Activated CD4-positive, CD25-positive, alpha-beta regulatory T cell treated with anti-CD3 and anti-CD28 coated beads, Interleukin-2, amount 50 U/mL, for 16 hours (primary cell): Measurements from ENCODE around the gene NDFIP1.
"Not testable (repeated sequence)": the region's sequence is repeated elsewhere in the genome, so short reads cannot be mapped to it uniquely, and the experiment has no call there.

Experiments used
- DNase-seq: peaks from one replicate; pipeline ENCODE4 v3.0.0-alpha.2; 2020; ENCODE audit warnings: low read depth, low spot score

Gene NDFIP1

DNA sequence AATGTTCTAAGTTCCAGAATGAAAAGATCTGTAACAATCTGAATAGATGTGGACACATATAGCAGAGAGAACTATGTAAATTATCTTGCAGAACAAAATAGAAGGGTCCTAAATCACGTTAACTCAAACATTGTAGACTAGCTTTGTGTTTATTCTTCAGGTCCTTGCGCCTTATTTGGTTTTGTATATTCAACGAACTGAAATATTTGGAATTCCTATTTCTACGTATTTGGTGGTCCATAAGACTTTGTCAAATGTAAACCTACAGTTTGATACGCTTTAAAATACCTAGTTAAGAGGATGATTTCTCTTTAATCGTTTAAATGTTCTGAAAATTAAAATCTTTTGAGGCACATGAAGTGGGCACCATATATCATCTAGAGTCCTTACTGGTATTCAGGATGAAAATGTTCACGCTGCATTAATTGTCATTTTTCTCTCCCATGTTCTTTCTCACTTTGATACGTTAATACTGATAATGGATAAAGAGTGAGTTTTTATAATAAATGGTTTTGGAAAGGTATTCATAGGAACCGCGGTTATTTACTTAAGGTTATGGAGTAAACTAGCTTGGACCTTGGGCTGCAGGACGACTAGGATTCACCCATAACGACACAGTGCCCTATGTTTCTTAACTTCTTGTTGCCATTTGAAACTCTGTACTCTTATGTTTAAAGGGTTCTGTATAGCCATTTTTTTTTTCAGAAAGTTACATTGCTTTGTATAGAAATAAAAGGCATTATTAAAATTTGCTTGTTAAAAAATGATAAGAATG is 45.3 kb downstream of the NDFIP1 start:
- no peak for DNase-seq

DNA sequence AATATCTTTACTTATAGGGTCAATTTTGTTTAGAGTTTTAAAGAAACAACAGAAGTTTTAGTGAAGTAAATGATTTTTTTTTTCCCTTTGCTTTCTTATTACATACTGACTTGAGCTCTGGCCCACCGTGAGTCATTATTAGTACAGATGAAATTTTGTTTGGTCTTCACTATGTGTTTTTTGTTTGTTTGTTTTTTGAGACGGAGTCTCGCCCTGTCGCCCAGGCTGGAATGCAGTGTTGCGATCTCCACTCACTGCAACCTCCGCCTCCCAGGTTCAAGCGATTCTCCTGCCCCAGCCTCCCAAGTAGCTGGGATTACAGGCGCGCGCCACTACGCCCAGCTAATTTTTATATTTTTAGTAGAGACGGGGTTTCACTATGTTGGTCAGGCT is 45.9 kb downstream of the NDFIP1 start:
- DNase-seq: not testable (repeated sequence)

- DNase-seq: no peak
Observed at GRCh38 chr5:142156839-142157463, 48.4 kb downstream of the NDFIP1 start.

GRCh38 chr5:142159354-142159753 is 50.8 kb downstream of the NDFIP1 start:
- no peak for DNase-seq

DNA sequence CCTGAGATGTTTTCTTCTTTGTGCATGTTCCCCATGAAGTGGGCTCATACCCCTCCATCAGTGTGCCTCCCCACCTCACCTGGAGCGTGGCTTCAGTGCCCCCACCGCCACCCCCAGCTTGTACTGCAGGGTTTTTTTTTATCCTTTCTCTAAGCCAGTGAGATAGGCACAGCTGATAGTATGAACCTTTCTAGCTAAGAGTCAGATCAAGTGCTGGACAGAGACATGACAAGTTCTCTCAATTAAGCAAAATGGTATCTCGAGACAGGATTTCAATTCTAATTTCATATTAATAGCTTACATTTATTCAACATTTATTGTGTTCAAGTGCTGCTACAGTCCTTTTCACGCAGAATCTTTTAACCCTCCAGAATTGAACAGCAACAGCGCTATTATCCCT is 55.7 kb downstream of the NDFIP1 start:
- DNase-seq: no peak

DNA sequence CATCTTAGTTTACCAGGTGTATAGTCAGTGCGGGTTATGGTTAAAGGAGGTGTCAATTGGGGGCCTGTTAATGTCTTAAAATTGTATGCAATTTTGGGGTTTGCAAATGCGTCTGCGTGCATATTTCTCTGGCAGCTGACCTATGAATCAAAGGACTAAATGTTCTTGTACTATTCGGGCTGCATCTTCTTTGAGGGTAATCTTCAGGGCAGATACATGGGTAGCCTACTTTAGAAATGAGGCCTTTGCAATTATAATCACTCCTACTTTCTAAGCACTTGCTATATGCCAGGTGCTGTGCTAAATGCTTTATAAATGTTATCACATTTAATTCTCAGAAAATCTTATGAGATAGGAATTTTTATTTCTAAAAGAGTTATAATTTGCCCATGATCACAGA is 58.2 kb downstream of the NDFIP1 start:
- no peak for DNase-seq

DNA sequence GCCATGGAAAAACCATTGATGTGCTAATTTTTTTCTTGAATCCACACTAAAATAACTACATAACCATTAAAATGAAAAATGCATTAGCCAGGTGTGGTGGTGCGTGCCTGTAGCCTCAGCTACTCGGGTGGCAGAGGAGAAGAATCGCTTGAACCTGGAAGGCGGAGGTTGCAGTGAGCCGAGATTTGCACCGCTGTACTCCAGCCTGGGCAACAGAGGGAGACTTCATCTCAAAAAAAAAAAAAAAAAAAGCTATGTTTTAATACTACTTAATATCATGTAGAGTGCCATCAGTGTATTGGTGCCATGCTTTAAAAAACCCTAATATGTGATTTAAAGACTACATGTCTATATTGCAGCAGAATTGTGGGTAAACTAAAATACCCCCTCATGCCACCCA is 58.9 kb downstream of the NDFIP1 start:
- DNase-seq: no peak

DNA sequence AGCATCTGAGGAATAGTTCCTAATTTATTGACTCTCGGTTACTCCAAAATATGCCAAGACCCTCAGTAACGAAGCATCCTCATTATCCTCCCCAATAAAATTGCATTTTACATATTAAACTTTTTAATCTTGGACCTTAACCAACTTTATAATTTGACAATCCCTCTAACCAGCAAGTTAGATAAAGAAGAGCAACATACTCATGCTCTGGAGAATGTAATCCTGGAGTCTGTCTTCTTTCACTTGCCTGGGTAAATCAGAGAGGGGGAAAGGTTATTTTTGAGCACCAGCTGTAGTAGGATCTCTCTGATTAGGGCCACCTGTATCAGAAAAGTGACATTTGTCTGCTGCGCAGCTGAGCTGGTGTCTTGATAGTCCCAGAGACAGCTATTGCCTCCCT is 59.8 kb downstream of the NDFIP1 start:
- DNase-seq: no peak

- DNase-seq: no peak
Observed at GRCh38 chr5:142170254-142170953, 61.8 kb downstream of the NDFIP1 start.

GRCh38 chr5:142171270-142171669 is 62.7 kb downstream of the NDFIP1 start:
- no peak for DNase-seq

DNA sequence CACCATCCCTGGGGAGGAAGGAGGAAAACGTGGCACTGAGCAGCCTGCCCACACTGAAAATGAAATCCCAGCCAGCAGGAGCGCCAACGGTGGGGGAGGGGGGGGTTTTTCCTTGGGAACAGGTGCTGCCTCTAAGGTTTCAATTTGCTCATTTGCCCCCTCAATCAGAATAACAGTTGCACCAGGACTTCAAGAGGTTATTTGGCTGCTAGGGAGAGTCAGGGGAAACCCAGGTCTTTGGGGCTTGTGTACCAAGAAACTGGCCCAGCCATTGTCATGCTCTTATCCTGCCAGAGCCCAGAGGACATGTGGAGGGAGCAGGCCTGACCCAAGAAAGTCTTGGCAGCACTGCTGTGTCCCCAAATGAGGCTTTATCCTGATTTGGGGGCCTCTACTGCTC is 66.5 kb downstream of the NDFIP1 start:
- no peak for DNase-seq

DNA sequence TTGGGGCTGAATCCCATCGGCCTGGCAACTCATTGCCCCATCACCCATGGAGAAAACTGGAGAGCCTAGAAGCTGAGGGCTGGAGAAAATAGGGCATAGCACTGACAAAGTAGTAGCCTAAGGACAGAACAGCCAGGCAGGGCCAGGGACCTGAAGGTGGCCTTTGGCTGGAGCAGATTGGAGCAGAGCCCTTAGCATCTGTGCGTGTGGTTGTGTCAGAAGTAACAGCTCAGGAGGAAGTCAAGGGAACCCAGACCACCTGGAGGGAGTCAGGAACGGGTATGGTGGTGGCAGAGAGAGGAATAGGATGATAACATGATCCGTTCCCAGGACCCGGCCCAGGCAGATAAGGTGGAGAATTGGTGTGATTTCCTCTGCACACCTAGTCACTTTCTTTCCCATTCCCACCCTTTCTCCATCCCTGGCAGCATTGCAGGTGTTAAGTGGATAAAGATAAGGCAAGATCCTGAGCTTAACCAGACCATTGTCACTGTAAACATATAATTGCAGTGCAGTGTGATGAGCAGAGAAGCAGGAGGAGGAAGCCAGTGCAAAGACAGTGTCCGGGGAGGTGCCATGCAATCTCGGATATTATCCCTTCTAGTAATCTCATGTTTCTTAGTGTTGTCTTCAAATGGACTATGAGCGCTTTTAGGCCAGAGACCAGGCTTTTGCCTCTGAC is 67.0 kb downstream of the NDFIP1 start:
- no peak for DNase-seq

GRCh38 chr5:142176255-142176654 is 67.7 kb downstream of the NDFIP1 start:
- no peak for DNase-seq

DNA sequence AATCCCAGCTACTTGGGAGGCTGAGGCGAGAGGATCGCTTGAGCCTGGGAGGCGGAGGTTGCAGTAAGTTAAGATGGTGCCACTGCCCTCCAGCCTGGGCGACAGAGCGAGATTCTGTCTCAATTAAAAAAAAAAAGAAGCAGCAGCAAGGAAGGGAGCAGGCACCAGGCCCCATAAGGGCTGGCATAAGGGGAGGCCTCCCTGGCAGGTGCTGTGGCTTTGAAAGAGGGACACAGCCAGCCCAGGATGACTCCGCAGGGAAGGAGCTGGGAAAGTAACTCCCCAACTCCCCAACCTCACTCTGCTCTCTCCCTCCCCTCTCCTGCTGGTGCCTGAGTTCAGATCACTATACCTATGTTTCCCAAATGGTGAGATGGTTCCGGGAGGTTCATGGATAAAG is 70.1 kb downstream of the NDFIP1 start:
- DNase-seq: no peak

GRCh38 chr5:142179776-142180387 is 71.3 kb downstream of the NDFIP1 start:
- no peak for DNase-seq

DNA sequence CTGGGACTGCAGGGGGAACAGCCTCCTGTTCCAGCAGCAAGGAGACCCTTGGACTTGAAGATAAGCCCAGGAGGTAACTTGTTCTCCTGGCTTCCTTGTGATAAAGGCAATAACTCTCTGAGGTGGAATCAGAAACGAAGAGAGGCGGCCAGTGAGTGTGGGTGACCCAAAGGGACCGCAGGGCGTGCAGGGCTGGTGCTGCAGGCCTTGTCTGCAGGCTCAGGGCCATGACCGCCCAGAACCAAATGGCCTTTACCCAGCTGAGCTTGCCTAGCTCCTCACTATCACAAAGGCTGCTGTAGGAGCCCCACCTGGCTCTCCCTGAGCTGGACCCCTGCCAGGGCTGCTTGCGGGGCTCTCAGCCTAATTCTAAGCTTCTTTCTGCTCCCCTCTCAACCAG is 72.5 kb downstream of the NDFIP1 start:
- DNase-seq: no peak

GRCh38 chr5:142181547-142182163 is 73.1 kb downstream of the NDFIP1 start:
- no peak for DNase-seq

DNA sequence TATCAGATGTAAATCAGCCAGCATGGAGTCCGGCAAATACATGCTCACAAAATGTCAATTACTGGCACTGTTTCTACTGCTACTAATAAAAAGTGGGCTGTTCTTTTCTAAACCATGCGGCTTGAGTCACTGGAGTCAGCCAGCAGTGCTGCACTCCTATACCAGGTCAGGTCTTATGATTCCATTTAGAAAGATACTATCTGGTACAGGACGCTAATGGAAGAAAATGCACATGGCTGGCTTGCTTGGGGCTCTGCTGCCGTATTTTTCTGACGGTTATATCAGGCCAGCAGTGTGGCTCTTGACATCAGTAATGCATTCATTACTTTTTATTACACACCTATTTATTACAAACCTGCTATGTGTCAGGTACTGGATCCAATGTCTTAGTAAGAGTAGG is 74.3 kb downstream of the NDFIP1 start:
- DNase-seq: no peak

- DNase-seq: no peak
Observed at GRCh38 chr5:142183561-142183960, 75.0 kb downstream of the NDFIP1 start.

- DNase-seq: no peak
Observed at GRCh38 chr5:142184988-142185387, 76.4 kb downstream of the NDFIP1 start.

- DNase-seq: no peak
Observed at GRCh38 chr5:142186514-142186856, 77.9 kb downstream of the NDFIP1 start.
